ENCODE data around the gene SDC3. TPM values are rescaled to one million over a fixed set of nuclear protein-coding genes. Genes with fewer than 3 reads are reported as not detected.

Gene SDC3
- total RNA-seq, 1 donor from 2014 or later: 51.3 TPM

GRCh38 chr1:30878559-30878958 is 30.0 kb downstream of the SDC3 start:
- DNase-seq (ENCODE audit: low spot score): no peak
- Mint-ChIP-seq H3K4me1 (ENCODE audit: unreplicated experiment) (peaks cover 44% of the 10 kb centered on the region), H3K27ac (ENCODE audit: unreplicated experiment) (no peak overlapping the region), H3K27me3 (ENCODE audit: unreplicated experiment) (peaks cover 17% of the 10 kb centered on the region), H3K36me3 (ENCODE audit: low read depth, unreplicated experiment) (peaks cover 17% of the 10 kb centered on the region), H3K9me3 (ENCODE audit: unreplicated experiment) (peaks cover 3% of the 10 kb centered on the region), H3K4me3 (ENCODE audit: unreplicated experiment) (no peak overlapping the region)
- TF ChIP-seq, protein P1, sequence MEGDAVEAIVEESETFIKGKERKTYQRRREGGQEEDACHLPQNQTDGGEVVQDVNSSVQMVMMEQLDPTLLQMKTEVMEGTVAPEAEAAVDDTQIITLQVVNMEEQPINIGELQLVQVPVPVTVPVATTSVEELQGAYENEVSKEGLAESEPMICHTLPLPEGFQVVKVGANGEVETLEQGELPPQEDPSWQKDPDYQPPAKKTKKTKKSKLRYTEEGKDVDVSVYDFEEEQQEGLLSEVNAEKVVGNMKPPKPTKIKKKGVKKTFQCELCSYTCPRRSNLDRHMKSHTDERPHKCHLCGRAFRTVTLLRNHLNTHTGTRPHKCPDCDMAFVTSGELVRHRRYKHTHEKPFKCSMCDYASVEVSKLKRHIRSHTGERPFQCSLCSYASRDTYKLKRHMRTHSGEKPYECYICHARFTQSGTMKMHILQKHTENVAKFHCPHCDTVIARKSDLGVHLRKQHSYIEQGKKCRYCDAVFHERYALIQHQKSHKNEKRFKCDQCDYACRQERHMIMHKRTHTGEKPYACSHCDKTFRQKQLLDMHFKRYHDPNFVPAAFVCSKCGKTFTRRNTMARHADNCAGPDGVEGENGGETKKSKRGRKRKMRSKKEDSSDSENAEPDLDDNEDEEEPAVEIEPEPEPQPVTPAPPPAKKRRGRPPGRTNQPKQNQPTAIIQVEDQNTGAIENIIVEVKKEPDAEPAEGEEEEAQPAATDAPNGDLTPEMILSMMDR (IDR thresholded peaks at IDR 0.05; ENCODE audit: unreplicated experiment): no peak

- H3K27me3 Mint-ChIP-seq (ENCODE audit: unreplicated experiment): peaks cover 19% of the 10 kb centered on the region
- DNase-seq (ENCODE audit: low spot score): no peak
- TF ChIP-seq, protein P1 (IDR thresholded peaks at IDR 0.05; ENCODE audit: unreplicated experiment): no peak
- H3K9me3 Mint-ChIP-seq (ENCODE audit: unreplicated experiment): peaks cover 4% of the 10 kb centered on the region
- H3K36me3 Mint-ChIP-seq (ENCODE audit: low read depth, unreplicated experiment): peaks cover 21% of the 10 kb centered on the region
- H3K27ac Mint-ChIP-seq (ENCODE audit: unreplicated experiment): no peak overlapping the region
- peaks cover 44% of the 10 kb centered on the region for H3K4me1 Mint-ChIP-seq (ENCODE audit: unreplicated experiment)
- no peak overlapping the region for H3K4me3 Mint-ChIP-seq (ENCODE audit: unreplicated experiment)
Observed at GRCh38 chr1:30878016-30878415, 30.5 kb downstream of the SDC3 start.

- DNase-seq (ENCODE audit: low spot score): peak; percentile 32
Observed at GRCh38 chr1:30877205-30877912, 31.2 kb downstream of the SDC3 start.

DNA sequence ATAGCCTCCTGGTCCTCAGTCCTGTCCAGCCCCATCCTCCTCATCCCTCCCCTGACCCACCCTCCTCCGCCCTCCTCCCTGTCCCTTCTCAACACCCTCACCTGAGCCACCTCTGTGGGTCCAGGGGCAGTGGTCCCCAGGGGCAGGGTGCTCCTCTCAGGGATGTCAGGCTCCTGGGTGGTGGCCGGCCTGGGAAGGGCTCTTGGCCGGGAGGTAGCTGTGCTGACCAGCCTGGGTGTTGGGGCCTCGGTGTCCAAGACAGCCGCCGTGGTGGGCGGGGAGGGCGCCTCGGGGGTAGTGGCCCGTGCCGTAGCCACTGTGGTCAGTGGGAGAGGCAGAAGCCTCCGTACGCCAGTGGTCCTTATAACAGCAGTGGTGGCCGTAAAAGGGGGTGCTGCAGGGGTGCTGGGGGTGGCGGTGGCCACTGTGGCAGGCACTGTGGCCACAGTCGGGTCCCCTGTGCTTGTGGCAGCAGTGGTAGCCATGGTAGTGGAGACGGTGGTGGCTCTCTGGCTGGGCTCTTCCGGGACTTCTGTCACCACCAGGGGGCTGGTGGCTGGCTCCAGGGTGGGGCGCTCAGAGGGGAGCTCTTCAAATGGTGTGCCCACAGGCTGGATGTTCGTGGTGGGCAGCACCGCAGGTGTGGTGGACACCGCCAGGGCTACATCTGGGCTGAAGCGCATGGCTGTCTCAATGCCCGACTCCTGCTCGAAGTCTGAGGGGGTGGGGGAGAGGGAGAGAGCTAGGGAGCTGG is 31.9 kb downstream of the SDC3 start:
- H3K27me3 Mint-ChIP-seq (ENCODE audit: unreplicated experiment): peaks cover 15% of the 10 kb centered on the region
- DNase-seq (ENCODE audit: low spot score): no peak
- H3K4me3 Mint-ChIP-seq (ENCODE audit: unreplicated experiment): no peak overlapping the region
- no peak overlapping the region for H3K27ac Mint-ChIP-seq (ENCODE audit: unreplicated experiment)
- H3K4me1 Mint-ChIP-seq (ENCODE audit: unreplicated experiment): peaks cover 43% of the 10 kb centered on the region
- peaks cover 32% of the 10 kb centered on the region for H3K36me3 Mint-ChIP-seq (ENCODE audit: low read depth, unreplicated experiment)
- TF ChIP-seq, protein P1 (IDR thresholded peaks at IDR 0.05; ENCODE audit: unreplicated experiment): peak; percentile 23
- H3K9me3 Mint-ChIP-seq (ENCODE audit: unreplicated experiment): peaks cover 11% of the 10 kb centered on the region

More at GRCh38 chr1:30877205-30877912, 31.2 kb downstream of the SDC3 start:
- peaks cover 6% of the 10 kb centered on the region for H3K9me3 Mint-ChIP-seq (ENCODE audit: unreplicated experiment)
- peak overlapping the region; percentile 72 for H3K27ac Mint-ChIP-seq (ENCODE audit: unreplicated experiment)
- peak overlapping the region; percentile 67 for H3K4me3 Mint-ChIP-seq (ENCODE audit: unreplicated experiment)
- peaks cover 26% of the 10 kb centered on the region for H3K36me3 Mint-ChIP-seq (ENCODE audit: low read depth, unreplicated experiment)
- TF ChIP-seq, protein P1 (IDR thresholded peaks at IDR 0.05; ENCODE audit: unreplicated experiment): no peak
- H3K4me1 Mint-ChIP-seq (ENCODE audit: unreplicated experiment): peaks cover 42% of the 10 kb centered on the region
- H3K27me3 Mint-ChIP-seq (ENCODE audit: unreplicated experiment): peaks cover 14% of the 10 kb centered on the region

GRCh38 chr1:30875916-30876315 is 32.6 kb downstream of the SDC3 start:
- no peak overlapping the region for H3K4me3 Mint-ChIP-seq (ENCODE audit: unreplicated experiment)
- DNase-seq (ENCODE audit: low spot score): no peak
- peaks cover 11% of the 10 kb centered on the region for H3K9me3 Mint-ChIP-seq (ENCODE audit: unreplicated experiment)
- H3K4me1 Mint-ChIP-seq (ENCODE audit: unreplicated experiment): peaks cover 40% of the 10 kb centered on the region
- TF ChIP-seq, protein P1 (IDR thresholded peaks at IDR 0.05; ENCODE audit: unreplicated experiment): no peak
- peak overlapping the region; percentile 24 for H3K27ac Mint-ChIP-seq (ENCODE audit: unreplicated experiment)
- H3K36me3 Mint-ChIP-seq (ENCODE audit: low read depth, unreplicated experiment): peaks cover 32% of the 10 kb centered on the region
- peaks cover 15% of the 10 kb centered on the region for H3K27me3 Mint-ChIP-seq (ENCODE audit: unreplicated experiment)
